Right hindlimb (tissue), 1 donor: Measurements from ENCODE around the gene PROZ.
A peak's percentile ranks its signal among the peaks of the same experiment; 100 is the strongest.
"Not testable (repeated sequence)": the region's sequence is repeated elsewhere in the genome, so short reads cannot be mapped to it uniquely, and the experiment has no call there.

Experiments used
- DNase-seq: peaks from one replicate; pipeline ENCODE4 v3.0.0-alpha.2; 2018

PROZ gene

GRCh38 chr13:113157929-113158747, at the start of gene PROZ:
PROZ (plus strand) TSS chr13:113158648; CDS start chr13:113158661, 13 bp downstream.
- no peak for DNase-seq

- DNase-seq = peak; percentile 42
Measured at GRCh38 chr13:113109151-113110047, 49.0 kb upstream of the PROZ start.

- peak; percentile 53 for DNase-seq
Measured at GRCh38 chr13:113110048-113110851, 48.2 kb upstream of the PROZ start.

GRCh38 chr13:113110852-113111315, 47.6 kb upstream of the PROZ start:
- no peak for DNase-seq

GRCh38 chr13:113111821-113112220, 46.6 kb upstream of the PROZ start:
- not testable (repeated sequence) for DNase-seq

- DNase-seq = not testable (repeated sequence)
Measured at GRCh38 chr13:113112475-113112874, 46.0 kb upstream of the PROZ start.

- DNase-seq = peak; percentile 11
Measured at GRCh38 chr13:113112893-113113845, 45.3 kb upstream of the PROZ start.

- peak; percentile 14 for DNase-seq
Measured at GRCh38 chr13:113113846-113114271, 44.6 kb upstream of the PROZ start.

- DNase-seq = peak; percentile 16
Measured at GRCh38 chr13:113114511-113115362, 43.7 kb upstream of the PROZ start.

- peak; percentile 16 for DNase-seq
Measured at GRCh38 chr13:113115363-113116205, 42.9 kb upstream of the PROZ start.

GRCh38 chr13:113116206-113116800, 42.1 kb upstream of the PROZ start:
- DNase-seq = no peak

- no peak for DNase-seq
Measured at GRCh38 chr13:113116871-113117271, 41.6 kb upstream of the PROZ start.

- peak; percentile 11 for DNase-seq
Measured at GRCh38 chr13:113117335-113117872, 41.0 kb upstream of the PROZ start.

GRCh38 chr13:113117911-113118260, 40.6 kb upstream of the PROZ start:
- DNase-seq = peak; percentile 12

GRCh38 chr13:113118261-113119021, 40.0 kb upstream of the PROZ start:
- peak; percentile 11 for DNase-seq

- DNase-seq = no peak
Measured at GRCh38 chr13:113119166-113119821, 39.2 kb upstream of the PROZ start.

GRCh38 chr13:113119822-113120189, 38.6 kb upstream of the PROZ start:
- no peak for DNase-seq
